Measurements from ENCODE around the gene CMIP.

CMIP gene

DNA sequence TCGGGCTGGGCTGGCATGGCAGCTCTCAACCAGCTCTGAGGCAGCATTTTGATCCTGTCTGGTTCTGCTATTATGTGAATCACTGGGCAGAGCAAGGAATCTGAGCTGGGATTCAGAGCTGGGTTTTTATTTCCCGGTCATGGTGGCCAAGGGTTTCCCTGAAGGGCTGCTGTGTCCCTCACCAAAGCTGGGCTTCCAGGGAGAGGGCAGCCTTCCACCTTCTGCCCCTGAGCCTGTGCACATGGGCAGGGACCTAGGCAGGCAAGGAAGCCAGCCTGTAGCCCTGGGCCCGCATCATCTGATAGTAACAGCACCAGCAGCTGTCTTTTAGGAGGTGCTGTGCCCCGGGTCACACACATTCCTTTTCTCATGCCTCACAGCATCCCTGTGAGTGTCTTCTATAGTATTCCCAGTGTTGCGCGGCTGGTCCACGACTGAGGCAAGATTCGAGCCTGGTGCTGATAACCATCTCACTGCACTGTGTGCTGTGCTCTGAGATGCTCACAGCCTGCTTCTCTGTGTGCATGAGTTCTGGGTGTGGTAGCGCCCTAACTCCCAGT, 249.2 kb downstream of the CMIP start:
- Mint-ChIP-seq H3K27me3 (no peaks in the 10 kb centered on the region), H3K4me1 (ENCODE audit: low read depth) (peaks cover 1% of the 10 kb centered on the region), H3K27ac (peak overlapping the region; percentile 60), H3K4me3 (no peak overlapping the region), H3K9me3 (no peaks in the 10 kb centered on the region), H3K36me3 (ENCODE audit: low read depth) (peaks cover 51% of the 10 kb centered on the region)
- DNase-seq: no peak

GRCh38 chr16:81694494-81695280, 250.1 kb downstream of the CMIP start:
- Mint-ChIP-seq H3K27ac (no peak overlapping the region), H3K4me3 (no peak overlapping the region), H3K27me3 (no peaks in the 10 kb centered on the region), H3K4me1 (ENCODE audit: low read depth) (no peaks in the 10 kb centered on the region), H3K9me3 (no peaks in the 10 kb centered on the region), H3K36me3 (ENCODE audit: low read depth) (peaks cover 51% of the 10 kb centered on the region)
- DNase-seq: no peak

DNA sequence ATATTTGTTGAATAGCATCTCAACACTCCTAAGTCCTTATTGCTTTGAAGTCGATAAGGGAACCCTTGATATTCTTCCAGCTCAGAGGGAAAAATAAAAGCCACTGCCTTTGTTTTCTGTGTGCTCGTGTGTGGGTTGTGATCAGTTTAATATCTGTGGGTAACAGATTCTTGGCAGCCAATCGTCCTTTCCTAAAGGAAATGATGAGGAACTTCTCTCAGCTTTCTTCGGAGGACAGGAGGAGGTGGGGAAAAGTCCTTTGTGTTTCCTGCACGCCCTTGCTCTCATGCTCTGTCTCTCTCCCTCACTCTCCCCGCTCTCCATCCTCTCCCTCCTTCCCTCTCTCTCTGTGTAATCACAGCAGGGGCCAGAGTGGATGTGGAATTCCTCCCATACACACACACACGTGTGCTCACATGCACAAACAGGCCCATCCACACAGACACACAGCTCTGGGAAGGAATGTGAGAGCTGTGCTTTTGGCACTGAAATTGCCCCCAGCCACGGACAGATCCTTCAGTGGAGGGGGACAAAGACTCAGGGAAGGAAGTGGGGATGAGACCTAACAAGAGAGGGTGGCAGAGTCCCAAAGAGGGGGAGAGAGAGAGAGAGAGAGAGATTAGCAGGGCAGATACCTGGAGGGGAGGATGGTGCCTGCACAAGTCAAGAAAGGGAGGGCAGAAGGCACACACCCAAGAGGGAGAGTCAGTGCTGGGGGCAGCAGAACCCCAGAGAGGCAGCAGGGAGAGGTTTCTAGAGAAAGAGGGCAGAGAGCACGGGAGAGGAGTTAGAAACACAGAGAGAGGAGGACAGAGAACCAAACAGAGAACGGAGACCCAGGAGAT, 250.9 kb downstream of the CMIP start:
- Mint-ChIP-seq H3K9me3 (no peaks in the 10 kb centered on the region), H3K27me3 (no peaks in the 10 kb centered on the region), H3K4me3 (no peak overlapping the region), H3K4me1 (ENCODE audit: low read depth) (no peaks in the 10 kb centered on the region), H3K36me3 (ENCODE audit: low read depth) (peaks cover 59% of the 10 kb centered on the region), H3K27ac (peak overlapping the region; percentile 38)
- no peak for DNase-seq

GRCh38 chr16:81696166-81696960, 251.8 kb downstream of the CMIP start:
- Mint-ChIP-seq H3K27ac (peak overlapping the region; percentile 57), H3K36me3 (ENCODE audit: low read depth) (peaks cover 67% of the 10 kb centered on the region)

DNA sequence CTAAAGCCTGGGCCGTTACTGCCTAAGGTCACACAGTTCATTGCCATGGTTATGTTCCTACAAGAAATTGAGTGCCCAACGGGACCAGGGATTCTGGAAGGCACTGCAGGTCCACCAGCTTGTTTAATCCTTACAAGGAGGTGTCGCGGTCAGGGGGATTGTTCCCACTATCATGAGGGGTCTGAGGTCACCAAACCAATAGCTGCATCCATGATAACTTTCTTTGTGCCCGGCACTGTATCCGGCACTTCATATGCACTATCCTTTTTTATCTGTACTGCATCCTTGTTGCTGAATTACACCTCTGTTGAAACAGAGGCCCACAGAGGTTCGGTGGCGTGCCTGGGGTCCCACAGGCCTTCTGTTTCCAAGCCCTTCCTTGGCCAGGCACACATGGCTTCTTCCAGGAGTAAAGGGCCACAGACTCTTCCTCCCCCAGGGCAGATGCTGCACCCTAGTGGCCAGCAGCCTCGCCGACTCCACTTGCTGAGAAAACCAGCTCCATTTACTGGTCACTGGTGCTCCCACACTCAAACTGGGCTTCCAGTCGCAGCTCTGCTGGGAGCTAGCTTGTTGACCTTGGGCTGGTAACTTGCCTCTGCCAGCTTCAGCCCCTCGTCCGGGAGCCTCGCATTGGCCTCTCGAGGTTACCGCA, 252.5 kb downstream of the CMIP start:
- Mint-ChIP-seq H3K36me3 (ENCODE audit: low read depth) (peaks cover 62% of the 10 kb centered on the region), H3K27ac (peak overlapping the region; percentile 57), H3K4me3 (no peak overlapping the region), H3K27me3 (no peaks in the 10 kb centered on the region), H3K9me3 (no peaks in the 10 kb centered on the region), H3K4me1 (ENCODE audit: low read depth) (no peaks in the 10 kb centered on the region)
- peak; percentile 64 for DNase-seq

More at GRCh38 chr16:81696166-81696960, 251.8 kb downstream of the CMIP start:
- Mint-ChIP-seq H3K4me1 (ENCODE audit: low read depth) (no peaks in the 10 kb centered on the region), H3K9me3 (no peaks in the 10 kb centered on the region), H3K27me3 (no peaks in the 10 kb centered on the region), H3K4me3 (no peak overlapping the region)
- no peak for DNase-seq

DNA sequence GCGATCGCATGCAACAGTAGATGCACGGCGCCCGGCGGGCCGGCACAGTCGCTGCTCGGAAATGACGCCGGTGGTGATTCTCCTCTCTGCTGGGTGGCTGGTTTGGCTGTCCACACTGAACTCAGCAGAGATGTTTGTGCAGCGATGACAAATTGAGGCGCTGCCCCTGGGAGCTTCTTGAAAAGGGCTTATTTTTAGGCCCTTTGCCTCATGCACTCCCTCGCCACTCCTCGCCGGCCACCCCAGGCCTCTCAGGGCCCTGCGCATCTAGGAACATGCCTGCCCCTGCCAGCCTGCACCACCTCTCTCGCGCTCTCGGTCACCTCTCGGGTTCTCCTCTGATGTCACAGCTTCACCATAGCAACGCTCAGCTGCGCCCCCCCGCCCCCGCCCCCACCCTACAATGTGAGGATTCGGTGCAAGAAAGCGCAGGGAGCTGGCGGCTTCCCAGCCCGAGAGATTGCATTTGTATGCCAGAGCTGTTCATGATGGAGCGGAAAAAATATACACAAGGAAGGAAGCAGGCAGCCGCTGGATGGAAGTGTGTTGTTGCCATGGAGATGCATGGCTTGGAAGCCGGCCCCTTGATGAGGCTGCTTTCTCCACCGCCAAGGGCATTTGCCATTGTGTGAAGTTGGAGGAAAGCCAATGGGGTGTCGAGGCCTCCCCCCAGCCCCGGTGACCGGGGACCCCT, 253.2 kb downstream of the CMIP start:
- DNase-seq: no peak
- Mint-ChIP-seq H3K4me1 (ENCODE audit: low read depth) (no peaks in the 10 kb centered on the region), H3K36me3 (ENCODE audit: low read depth) (peaks cover 62% of the 10 kb centered on the region), H3K9me3 (no peaks in the 10 kb centered on the region), H3K27me3 (no peaks in the 10 kb centered on the region), H3K4me3 (no peak overlapping the region), H3K27ac (no peak overlapping the region)

GRCh38 chr16:81698310-81698641, 253.7 kb downstream of the CMIP start:
- H3K4me3 Mint-ChIP-seq: no peak overlapping the region
- H3K36me3 Mint-ChIP-seq (ENCODE audit: low read depth): peaks cover 62% of the 10 kb centered on the region
- no peaks in the 10 kb centered on the region for H3K9me3 Mint-ChIP-seq
- H3K27me3 Mint-ChIP-seq: no peaks in the 10 kb centered on the region
- no peak for DNase-seq
- H3K27ac Mint-ChIP-seq: no peak overlapping the region
- peaks cover under 1% of the 10 kb centered on the region for H3K4me1 Mint-ChIP-seq (ENCODE audit: low read depth)

- Mint-ChIP-seq H3K36me3 (ENCODE audit: low read depth) (peaks cover 52% of the 10 kb centered on the region), H3K9me3 (no peaks in the 10 kb centered on the region), H3K4me1 (ENCODE audit: low read depth) (peaks cover 2% of the 10 kb centered on the region), H3K4me3 (no peak overlapping the region), H3K27ac (no peak overlapping the region), H3K27me3 (no peaks in the 10 kb centered on the region)
- no peak for DNase-seq
These were observed 255.0 kb downstream of the CMIP start for GRCh38 chr16:81699596-81699995.

- Mint-ChIP-seq H3K27me3 (no peaks in the 10 kb centered on the region), H3K36me3 (ENCODE audit: low read depth) (peaks cover 54% of the 10 kb centered on the region)
These were observed 255.6 kb downstream of the CMIP start for GRCh38 chr16:81700071-81700779.

GRCh38 chr16:81700780-81701165, 256.2 kb downstream of the CMIP start:
- Mint-ChIP-seq H3K27me3 (no peaks in the 10 kb centered on the region), H3K4me3 (no peak overlapping the region), H3K27ac (peak overlapping the region; percentile 24), H3K4me1 (ENCODE audit: low read depth) (peaks cover 2% of the 10 kb centered on the region), H3K9me3 (no peaks in the 10 kb centered on the region), H3K36me3 (ENCODE audit: low read depth) (peaks cover 56% of the 10 kb centered on the region)
- no peak for DNase-seq

More at GRCh38 chr16:81700071-81700779, 255.6 kb downstream of the CMIP start:
- Mint-ChIP-seq H3K27ac (peak overlapping the region; percentile 30), H3K9me3 (no peaks in the 10 kb centered on the region), H3K4me1 (ENCODE audit: low read depth) (peaks cover 2% of the 10 kb centered on the region), H3K4me3 (no peak overlapping the region)
- no peak for DNase-seq

DNA sequence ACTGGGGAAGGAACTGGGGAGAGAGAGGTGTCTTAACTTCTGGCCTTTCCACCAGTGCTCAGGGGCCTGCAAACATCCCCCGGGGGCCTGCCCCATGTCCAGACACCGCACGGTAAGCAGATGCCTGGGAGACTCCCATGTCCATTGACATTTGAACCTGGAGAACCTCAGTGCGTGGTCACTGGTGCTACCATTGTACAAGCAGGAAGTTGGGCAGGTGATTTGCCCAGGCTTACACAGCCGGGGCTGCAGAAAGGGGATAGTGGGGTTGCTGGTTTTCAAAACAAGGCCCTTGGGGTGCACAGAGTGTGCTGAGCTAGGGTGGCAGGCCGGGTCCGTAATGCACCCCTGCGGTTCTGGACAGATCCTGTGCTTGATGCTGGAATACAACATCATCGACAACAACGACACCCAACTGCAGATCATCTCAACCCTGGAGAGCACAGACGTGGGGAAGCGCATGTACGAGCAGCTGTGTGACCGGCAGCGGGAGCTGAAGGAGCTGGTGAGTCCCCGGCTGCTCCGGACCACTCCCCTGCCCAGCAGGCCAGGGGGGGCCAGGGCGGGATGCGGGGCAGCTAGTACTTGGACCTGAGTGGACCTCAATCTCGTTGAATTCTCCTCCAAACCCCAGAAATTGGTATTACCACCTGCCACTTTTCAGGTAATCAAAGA, 256.8 kb downstream of the CMIP start:
- Mint-ChIP-seq H3K36me3 (ENCODE audit: low read depth) (peaks cover 58% of the 10 kb centered on the region), H3K4me3 (no peak overlapping the region), H3K27ac (no peak overlapping the region), H3K27me3 (no peaks in the 10 kb centered on the region), H3K4me1 (ENCODE audit: low read depth) (peaks cover 2% of the 10 kb centered on the region), H3K9me3 (no peaks in the 10 kb centered on the region)
- no peak for DNase-seq

GRCh38 chr16:81702506-81702905, 257.9 kb downstream of the CMIP start:
- Mint-ChIP-seq H3K4me1 (ENCODE audit: low read depth) (peaks cover 2% of the 10 kb centered on the region), H3K27ac (peak overlapping the region; percentile 41), H3K36me3 (ENCODE audit: low read depth) (peaks cover 64% of the 10 kb centered on the region), H3K4me3 (no peak overlapping the region), H3K9me3 (no peaks in the 10 kb centered on the region), H3K27me3 (no peaks in the 10 kb centered on the region)
- no peak for DNase-seq
